GM21423 (cell line): Measurements from ENCODE around the gene INPP5A.

Experiments
- ATAC-seq: cut with Tn5 transposase; IDR thresholded peaks from one replicate; pipeline ENCODE4 v1.9.1; 2021; ENCODE audit warnings: mild to moderate bottlenecking, moderate library complexity; ENCODE audit not compliant: unreplicated experiment

INPP5A gene

DNA sequence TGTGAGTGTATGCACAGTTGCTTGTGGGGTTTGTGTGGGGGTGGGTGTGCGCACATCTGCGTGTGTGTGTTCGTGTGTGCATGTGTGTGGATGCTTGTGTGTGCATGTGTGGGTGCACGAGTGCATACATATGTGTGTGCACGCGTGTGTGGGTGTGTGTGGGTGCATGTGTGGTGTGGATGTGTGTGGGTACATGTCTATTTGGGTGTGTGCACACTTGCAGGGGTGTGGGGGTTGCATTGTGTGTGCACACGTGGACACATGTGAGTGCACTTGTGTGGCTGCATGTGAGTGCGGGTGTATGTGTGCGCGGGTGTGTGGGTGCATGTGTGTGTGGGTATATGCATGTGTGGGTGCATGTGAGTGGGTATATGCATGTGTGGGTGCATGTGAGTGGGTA lies 174.7 kb downstream of the INPP5A start:
- ATAC-seq: no peak

DNA sequence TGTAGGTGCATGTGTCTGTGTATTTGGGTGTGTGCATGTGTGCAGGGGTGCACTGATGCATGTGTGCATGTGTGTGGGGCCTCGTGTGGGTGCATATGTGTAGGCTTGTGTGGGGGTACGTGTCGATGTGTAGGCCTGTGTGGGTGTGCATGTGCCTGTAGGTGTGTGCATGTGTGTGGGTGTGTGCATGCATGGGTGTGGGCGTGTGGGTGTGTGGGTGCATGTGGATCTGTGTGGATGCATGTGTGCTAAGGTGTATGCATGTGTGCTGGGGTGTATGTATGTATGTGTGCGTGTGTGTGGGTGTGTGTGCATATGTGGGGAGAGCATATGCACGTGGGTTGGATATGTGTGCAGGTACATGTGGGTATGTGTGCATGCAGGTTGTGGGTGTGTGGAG lies 175.2 kb downstream of the INPP5A start:
- no peak for ATAC-seq

DNA sequence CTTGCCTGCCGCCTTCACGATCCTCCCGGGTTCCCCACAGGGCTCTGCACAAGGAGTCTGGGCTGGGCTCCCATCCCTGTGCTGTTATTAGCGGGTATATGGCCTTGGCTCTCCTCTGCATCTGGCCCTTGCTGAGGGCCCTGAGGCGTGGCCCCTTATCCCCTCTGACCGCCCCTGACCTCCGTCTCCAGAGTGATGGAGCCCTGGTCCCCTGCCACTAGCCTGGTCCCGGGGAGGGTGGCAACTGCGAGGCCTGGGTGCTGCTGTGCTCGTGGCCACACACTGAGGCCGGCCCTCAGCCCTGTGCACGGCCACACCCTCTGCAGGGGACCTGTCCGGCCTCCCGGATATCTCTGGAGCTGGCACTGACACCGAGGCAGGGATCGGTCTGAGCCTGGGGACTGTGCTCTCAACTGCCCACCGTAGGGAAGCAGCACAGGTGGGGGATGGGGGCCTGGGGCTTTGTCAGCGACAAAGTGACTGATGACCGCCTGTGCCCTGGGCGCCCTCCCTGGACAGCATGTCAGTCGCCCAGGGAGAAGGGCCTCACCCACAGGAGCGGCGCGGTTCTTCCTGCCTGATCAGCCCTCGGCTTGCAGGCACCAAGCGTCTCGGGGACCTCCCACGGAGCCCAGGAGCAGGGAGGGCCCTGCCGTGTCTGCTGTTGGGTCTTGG lies 176.0 kb downstream of the INPP5A start:
- ATAC-seq: no peak

DNA sequence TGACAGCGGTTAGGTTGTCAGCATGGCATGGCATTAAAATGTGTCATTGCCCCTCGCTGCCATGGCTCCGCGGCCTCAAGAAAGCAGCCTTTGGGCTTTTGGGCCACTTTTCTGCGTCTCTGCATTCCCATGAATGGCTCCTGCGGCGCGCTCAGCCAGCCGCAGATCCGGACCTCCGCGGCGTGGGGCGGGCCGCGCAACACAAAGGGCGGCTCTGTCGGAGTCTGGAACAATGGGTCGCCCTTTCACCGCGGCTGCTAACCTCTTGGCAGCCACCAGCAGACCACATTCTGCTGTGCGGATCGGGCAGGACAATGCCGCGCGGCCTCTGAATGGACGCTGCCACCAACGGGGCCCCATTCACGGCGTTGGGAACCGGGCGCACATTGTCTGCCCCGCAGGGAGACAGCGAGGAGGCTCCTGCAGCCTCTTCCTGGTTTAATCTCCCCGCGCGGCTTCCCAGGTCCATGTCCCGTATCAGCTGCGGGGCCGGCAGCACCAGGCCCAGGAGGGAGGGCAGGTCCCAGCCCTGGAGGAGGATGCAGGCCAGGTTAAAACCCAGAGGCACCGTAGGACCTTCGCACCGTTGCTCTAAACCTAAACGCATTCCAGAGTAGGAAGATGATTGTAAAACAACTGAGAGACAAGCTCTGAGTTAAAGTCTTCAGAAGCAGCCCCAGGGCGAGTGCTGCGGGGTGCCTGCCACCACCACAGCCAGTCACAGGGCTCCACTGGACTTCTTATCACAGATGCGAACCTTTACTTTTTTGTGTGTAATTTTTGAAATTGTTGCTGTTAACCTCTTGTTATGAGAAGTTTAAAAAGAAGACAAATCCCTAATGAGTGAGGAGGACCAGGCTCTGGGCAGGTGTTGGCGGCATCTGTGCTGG lies 176.8 kb downstream of the INPP5A start:
- ATAC-seq: no peak

DNA sequence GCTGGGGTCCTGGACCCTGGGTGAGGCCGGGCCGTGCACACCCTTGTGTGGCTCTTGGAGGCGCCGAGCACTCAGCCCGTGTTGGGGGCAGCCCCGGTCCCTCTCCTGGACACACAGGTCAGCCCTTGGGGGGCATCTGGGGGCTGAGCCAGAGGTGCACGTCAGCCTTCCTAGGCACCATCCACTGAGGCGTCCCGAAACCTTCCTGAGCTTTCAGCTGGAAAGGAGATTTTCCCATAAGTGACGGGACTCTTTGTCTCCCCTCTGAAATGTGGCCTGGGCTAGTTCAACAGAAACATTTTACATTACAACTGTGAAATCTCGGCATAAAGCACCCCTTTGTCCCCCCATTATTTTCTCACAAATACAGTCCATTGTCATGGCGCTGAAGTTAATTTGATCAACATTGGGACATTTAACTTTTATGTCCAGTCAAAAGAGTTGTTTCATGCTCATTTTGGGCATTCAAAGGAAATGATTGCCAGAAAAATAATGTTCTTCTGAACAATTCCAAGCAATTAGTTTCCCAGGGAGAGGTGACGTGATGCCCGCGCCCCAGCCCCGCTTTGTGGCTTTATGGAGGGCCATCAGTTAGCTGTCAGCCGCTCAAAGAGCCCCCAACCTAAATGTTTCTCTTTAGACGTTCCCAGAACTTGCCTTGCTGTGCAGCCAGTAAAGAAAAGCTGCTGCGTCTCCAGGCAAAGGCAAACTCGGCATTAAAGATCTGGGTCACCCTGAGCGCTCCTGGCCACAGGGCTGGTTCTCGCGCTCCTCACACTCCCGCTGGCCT lies 177.6 kb downstream of the INPP5A start:
- no peak for ATAC-seq

DNA sequence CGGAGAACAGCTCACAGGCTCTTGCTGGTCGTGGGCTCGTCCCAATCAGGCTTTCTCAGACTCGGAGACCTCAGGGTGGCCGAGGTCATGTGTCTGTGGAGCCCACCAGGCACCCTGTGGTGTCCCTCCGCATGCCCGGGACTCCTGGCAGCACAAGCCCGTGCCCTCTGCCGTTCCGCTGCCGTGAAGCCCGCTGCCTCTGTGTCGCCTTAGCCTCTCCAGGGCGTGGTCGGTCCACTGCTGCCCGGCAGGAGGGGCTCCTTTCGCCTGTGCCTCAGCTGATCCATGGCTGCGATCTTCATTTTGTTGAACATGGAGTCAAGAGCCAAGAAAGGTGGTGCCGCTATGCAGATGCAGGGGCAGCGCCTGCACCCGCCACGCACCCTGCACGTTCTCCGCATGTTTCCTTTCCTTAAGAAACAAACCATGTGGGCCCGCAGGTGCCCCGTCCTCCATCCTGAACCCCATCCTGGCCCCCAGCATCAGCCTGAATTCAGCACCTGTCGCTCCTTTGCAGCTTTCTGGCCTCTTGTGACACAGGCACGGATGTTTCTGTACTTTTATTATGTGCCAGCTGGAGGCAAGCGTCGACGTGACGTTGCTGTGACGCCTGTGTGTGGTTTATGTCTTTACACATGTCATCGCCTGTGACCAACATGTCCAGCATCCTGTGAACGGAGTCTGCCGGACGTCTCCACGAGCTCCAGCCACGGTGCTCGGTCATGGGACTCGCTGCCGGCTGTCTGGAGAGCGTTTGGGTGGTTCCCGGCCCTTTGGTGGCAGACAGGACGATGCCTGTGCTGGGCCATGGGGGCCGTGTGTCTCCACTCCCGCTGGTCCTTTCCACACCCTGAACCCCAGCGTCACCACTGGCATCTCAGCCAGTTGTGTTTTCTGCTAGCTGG lies 178.4 kb downstream of the INPP5A start:
- ATAC-seq: no peak

DNA sequence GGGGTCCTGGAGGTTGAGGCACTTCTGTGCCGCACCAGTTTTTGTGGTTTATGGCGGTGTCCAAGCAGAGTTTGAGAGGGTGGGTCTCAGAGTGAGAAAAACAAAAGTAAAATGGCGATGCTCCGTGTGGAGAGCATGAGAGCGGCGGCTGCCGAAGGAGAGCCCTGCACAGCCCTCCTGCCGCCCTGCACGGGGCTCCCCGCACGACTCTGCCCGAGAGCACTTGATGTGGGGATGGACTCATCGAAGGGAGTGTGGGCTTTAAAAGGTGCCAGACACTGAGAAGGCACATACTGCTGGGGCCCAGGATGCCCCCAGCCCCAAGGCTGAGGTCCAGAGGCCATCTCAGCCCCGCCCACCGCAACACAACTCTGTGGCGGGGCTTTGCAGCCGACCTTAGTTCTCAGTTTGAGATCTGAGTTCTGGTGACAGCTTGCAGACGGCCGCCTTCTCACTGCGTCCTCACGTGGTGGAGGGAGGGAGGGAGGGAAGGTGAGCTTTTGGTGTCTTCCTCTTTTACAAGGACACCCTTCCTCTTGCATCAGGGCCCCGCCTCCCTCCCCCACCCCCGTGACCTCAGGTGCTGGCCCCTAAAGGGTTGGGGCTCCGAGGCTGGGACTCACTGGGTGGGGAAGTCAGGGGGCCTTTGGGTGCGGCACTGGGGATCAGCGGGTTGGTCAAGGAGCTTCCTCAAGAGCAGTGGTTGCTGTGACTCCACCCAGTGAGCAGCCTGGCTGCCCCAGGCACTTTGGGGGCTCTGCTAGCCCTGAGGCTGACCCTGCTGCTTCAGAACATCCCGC lies 179.3 kb downstream of the INPP5A start:
- ATAC-seq: no peak

DNA sequence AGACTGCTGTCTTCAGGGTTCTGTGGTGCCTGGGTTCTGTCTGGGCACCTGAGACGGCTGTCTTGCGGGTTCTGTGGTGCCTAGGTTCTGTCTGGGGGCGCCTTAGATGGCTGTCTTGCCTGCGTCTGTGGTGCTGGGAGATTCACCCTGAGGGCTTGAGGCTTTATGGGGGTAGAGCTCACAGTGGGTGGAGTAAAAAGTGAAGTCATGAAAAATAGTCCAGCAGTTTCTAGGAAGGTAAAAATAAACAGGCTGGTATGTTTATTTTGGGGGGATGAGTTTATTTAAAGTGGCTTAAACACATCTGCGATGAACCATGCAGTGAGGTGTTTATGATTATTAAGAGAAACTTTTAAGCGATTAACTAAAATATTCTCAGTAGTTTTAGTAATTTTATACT lies 184.1 kb downstream of the INPP5A start:
- no peak for ATAC-seq

DNA sequence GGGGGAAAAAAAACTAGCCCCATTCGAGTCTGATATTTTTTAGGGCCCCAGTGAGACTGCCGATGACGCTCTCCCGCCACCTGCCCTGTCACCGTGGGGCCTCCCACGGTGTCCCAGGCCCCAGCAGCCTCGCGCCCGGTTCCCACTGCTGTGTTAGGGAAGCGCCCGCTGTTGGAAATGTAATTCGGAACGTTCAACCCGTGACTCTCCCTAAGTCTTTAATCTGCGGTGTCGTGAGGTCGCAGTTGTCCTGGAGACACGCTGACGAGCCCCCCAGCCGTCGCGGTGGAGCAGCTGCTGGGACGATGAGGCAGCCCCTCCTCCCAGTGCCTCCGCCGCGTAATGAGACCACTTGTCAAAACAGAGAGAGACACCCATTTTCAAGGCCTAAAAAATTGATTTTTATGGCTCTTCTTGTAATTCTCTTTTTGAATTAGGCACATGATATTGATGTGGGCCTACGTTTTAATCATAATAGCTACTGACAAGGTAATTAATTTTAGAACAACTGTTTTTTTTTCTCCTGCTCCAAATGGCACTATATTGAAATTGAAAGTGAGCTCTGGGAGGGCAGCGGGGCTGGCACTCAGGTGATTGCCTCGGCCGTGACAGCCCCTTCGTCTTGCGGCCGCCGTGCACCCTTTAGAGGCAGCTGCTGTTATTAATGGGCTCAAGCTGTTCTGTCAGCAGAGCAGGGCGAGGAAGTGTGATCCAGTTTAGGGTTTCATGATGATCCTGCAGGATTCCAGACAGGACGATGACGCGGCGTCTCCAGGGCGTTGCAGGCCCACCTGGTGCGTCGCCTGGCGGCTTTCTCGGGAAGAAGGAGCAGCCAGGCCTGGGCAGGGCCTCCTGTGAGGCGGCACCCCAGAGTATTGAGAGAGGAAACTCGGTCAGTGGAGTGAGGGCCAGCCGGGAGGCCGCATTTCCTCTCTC lies 185.1 kb downstream of the INPP5A start:
- no peak for ATAC-seq

DNA sequence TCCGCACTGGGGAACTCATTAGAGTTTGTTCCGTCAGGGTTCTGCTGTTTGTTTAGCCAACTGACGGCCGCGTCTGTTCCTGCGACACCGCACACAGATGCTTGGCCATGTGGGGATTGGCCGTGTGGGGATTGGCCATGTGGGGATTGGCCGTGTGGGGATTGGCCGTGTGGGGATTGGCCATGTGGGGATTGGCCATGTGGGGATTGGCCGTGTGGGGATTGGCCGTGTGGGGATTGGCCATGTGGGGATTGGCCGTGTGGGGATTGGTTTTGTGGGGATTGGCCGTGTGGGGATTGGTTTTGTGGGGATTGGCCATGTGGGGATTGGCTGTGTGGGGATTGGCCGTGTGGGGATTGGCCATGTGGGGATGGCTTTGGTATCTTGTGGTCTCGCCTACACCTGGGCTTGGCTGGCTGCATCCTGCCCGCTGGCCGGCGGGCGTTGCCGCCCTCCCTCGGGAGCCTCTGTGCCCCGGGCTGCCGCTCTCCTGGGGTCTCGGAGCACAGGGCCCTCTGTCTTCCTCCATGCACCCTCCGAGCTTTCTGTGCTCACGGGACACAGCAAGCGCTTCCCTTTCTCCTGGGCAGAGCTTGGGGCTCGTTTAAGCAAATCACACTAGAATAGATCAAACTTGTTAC lies 185.9 kb downstream of the INPP5A start:
- no peak for ATAC-seq

DNA sequence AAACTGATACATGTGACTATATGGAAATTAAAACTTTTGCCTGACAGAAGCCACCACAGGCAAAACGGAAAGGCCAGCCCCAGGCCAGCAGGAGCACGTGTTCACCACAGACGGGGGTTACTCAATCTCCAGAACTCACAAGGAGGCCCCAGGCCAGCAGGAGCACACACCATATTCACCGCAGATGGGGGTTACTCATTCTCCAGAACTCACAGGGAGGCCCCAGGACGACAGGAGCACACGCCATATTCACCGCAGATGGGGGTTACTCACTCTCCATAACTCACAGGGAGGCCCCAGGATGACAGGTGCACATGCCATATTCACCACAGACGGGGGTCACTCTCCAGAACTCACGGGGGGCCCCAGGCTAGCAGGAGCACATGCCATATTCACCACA lies 186.9 kb downstream of the INPP5A start:
- no peak for ATAC-seq

DNA sequence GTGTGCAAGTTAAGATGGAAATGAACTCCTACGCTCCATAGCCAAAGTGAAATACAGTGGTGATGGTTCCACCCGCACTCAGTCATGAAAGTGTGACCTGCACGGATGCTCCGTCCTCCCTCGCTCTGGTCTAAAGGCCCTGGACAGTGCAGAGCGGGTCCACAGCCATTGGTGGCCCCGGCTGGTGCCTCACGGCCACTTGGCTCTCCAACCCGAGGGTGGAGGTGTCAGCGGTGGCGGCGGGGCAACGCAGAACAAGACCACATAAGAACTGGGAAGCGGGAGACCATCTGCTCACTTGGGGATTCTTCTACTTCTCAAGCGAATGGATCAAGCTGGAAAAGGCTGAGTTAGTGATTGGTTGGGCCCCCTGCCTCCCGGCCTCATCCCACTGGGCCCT lies 187.6 kb downstream of the INPP5A start:
- no peak for ATAC-seq

DNA sequence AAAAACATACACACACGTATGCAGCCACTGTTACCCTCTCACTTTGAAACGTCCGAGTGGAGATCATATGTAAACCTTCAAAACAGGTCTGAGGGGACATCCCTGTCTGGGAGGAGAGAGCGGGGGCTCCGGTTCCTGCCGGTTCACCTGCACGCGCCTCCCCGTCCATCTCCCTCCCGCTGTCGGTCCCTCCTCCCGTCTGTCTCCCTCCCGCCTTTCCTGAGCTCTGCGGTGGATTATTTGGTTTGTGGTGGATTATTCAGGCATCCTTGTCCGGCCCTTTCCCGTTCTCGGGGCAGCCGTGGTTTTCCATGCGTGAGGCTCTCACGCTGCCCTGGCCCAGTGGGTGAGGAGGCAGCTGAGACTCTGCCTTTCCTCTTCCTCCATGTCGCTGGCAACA lies 188.6 kb downstream of the INPP5A start:
- no peak for ATAC-seq

DNA sequence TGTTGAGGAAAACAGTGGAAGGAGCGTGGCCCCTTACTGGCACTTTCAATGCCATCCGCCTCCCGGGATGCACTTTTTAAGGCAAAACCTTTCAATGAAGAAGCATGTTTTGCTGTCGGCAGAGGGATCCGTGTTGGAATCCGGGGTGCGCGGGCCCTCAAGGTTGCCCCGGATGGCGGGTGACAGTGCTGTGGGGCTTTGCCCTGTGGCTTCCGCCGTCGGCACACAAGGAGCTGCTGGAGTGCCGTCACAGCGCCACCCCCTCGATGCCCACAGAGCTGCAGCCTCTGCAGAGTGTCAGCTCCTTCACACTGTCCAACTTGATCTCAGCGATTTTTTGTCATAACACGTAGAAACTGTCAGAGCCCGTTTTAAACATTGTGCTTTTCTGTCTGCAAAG lies 189.4 kb downstream of the INPP5A start:
- ATAC-seq: no peak

DNA sequence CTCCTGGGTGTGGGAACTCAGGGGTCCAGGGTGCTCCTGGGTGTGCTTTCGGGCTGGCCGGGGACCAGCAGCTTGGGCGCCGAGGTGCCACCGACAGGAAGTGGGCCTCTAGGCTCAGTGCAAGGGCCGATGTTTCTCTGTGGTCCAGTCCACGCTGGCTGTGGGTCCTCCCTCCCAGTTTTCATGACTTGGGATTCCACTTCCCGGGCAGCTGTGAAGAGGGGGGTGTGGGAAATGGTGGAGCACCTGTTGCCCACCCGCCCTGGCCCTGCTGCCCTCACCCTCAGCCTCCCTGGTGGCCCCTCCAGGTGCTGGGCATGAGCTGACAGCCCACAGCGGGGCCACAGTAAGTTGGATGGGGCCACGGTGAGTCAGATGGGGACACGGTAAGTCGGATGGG lies 189.8 kb downstream of the INPP5A start:
- no peak for ATAC-seq

DNA sequence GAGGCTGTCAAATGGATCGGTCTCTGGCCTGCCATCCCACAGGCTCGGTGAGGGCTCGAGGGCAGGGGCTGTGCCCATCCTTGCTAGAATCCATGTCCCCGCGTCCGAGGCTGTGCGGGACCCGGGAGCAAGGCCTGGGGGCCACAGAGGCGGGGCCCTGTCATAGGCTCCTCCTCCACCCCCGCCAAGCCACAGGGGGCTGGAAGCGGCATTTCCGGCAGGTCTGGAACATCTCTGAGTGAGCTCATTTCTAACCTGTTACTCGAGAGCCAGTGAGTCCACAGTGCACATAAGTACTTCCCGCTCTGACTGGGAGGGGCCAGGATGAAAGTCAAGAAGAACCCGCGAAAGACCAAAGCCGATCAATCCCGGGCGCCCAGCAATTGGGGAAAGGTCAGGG lies 190.7 kb downstream of the INPP5A start:
- no peak for ATAC-seq

DNA sequence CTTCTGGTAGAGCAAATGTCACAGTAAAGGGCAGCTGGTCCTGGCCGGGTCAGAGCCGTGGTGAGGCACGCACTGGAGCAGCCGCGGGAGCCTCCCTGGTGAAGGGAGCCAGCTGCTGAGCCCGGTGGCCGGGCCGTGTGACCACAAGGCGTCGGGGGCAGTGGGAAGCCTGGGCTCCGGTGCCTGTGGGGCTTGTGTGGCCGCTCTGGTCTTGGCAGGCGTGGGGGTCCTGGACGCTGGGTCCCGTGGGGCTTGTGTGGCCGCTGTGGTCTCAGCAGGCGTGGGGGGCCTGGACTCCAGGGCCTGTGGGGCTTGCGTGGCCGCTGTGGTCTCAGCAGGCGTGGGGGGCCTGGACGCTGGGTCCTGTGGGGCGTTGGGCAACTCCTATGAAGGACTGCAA lies 191.2 kb downstream of the INPP5A start:
- ATAC-seq: no peak
